Stimulated activated CD8-positive, alpha-beta memory T cell treated with anti-CD3 and anti-CD28 coated beads, Interleukin-15, amount 100 ng/mL, for 48 hours (primary cell): Measurements from ENCODE around the gene IGFLR1.

ENCODE experiments used
- DNase-seq, 2 donors: peaks; one replicate each; pipeline ENCODE4 v3.0.0-alpha.2; 2020; ENCODE audit warnings: low read depth in 2 of 2

The IGFLR1 gene

GRCh38 chr19:35739275-35740107 is 2.8 kb downstream of the IGFLR1 start:
- no peak for DNase-seq

GRCh38 chr19:35738887-35739229 is 3.4 kb downstream of the IGFLR1 start:
- no peak for DNase-seq

GRCh38 chr19:35738021-35738886 is 4.0 kb downstream of the IGFLR1 start:
- no peak for DNase-seq

- no peak for DNase-seq
Observed at GRCh38 chr19:35736913-35737886, 5.1 kb downstream of the IGFLR1 start.

GRCh38 chr19:35734889-35735288 is 7.4 kb downstream of the IGFLR1 start:
- DNase-seq, result no peak

- no peak for DNase-seq
Observed at GRCh38 chr19:35734273-35734672, 8.0 kb downstream of the IGFLR1 start.

- DNase-seq, result no peak
Observed at GRCh38 chr19:35733180-35734125, 8.8 kb downstream of the IGFLR1 start.

GRCh38 chr19:35732540-35733179 is 9.6 kb downstream of the IGFLR1 start:
- no peak for DNase-seq

- DNase-seq, result no peak
Observed at GRCh38 chr19:35731779-35732405, 10.4 kb downstream of the IGFLR1 start.

- no peak for DNase-seq
Observed at GRCh38 chr19:35731353-35731752, 10.9 kb downstream of the IGFLR1 start.

GRCh38 chr19:35730326-35730725 is 11.9 kb downstream of the IGFLR1 start:
- no peak for DNase-seq

GRCh38 chr19:35729763-35730162 is 12.5 kb downstream of the IGFLR1 start:
- no peak for DNase-seq

- DNase-seq, result no peak
Observed at GRCh38 chr19:35729021-35729420, 13.2 kb downstream of the IGFLR1 start.

GRCh38 chr19:35727956-35728706 is 14.1 kb downstream of the IGFLR1 start:
- no peak for DNase-seq

GRCh38 chr19:35727053-35727955 is 14.9 kb downstream of the IGFLR1 start:
- no peak for DNase-seq

GRCh38 chr19:35725216-35725861 is 16.9 kb downstream of the IGFLR1 start:
- DNase-seq, result no peak

GRCh38 chr19:35724560-35724959 is 17.7 kb downstream of the IGFLR1 start:
- DNase-seq, result no peak
